Measurements from ENCODE around the gene SPATA32.

GRCh38 chr17:45308016-45308365 is 46.1 kb upstream of the SPATA32 start:
- TF ChIP-seq CTCF (IDR thresholded peaks at IDR 0.05) (no peak), POLR2A (IDR thresholded peaks at IDR 0.05) (no peak)
